ENCODE data around the gene CCDC74B. TPM values are rescaled to one million over a fixed set of nuclear protein-coding genes. Genes with fewer than 3 reads are reported as not detected.

Gene CCDC74B
- 5.7 to 7.3 TPM (median 6.1 TPM) in 5 replicates for total RNA-seq (2022; extraction: Qiagen RNA extraction)

GRCh38 chr2:130145006-130145414 lies at the start of gene CCDC74B:
CCDC74B (minus strand) TSS chr2:130145112; CDS start chr2:130144996, 116 bp downstream.

GRCh38 chr2:130181880-130182682 lies 37.2 kb upstream of the CCDC74B start, which contains the start of gene MZT2B:
MZT2B (plus strand) TSS chr2:130182262; CDS start chr2:130182283, 21 bp downstream.

GRCh38 chr2:130181325-130181879 lies 36.5 kb upstream of the CCDC74B start, which contains the start of gene SMPD4:
SMPD4 (minus strand) TSS chr2:130181602; CDS start chr2:130176592, 5,010 bp downstream.

GRCh38 chr2:130129120-130129829 lies 15.6 kb downstream of the CCDC74B start, which contains the start of gene POTEF:
POTEF (minus strand) TSS chr2:130129222; CDS start chr2:130120515, 8,707 bp downstream.

Other genes starting within 250 kb of the CCDC74B start
- gene RAB6C, start 165.4 kb downstream of the CCDC74B start, total RNA-seq (2022; extraction: Qiagen RNA extraction) = not detected in 5 replicates
- gene POTEF, start 15.9 kb downstream of the CCDC74B start, total RNA-seq (2022; extraction: Qiagen RNA extraction) = not detected in 5 replicates
- 64.7 to 81.5 TPM (median 79.4 TPM) in 5 replicates for gene SMPD4, start 36.5 kb upstream of the CCDC74B start, total RNA-seq (2022; extraction: Qiagen RNA extraction)
- gene MZT2B, start 37.1 kb upstream of the CCDC74B start, total RNA-seq (2022; extraction: Qiagen RNA extraction) = 245 to 472 TPM (median 439 TPM) in 5 replicates
- gene TUBA3E, start 53.3 kb upstream of the CCDC74B start, total RNA-seq (2022; extraction: Qiagen RNA extraction) = 2.4 to 3.8 TPM (median 3.3 TPM) in 5 replicates
- 143 to 180 TPM (median 159 TPM) in 5 replicates for gene IMP4, start 197.8 kb upstream of the CCDC74B start, total RNA-seq (2022; extraction: Qiagen RNA extraction)
- 26.2 to 31.3 TPM (median 29.4 TPM) in 5 replicates for gene PTPN18, start 210.9 kb upstream of the CCDC74B start, total RNA-seq (2022; extraction: Qiagen RNA extraction)